Skeletal muscle satellite cell (primary cell): ENCODE measurements around the gene CDK6.

Experiments
- H3K27me3 ChIP-seq: 2 replicates; pipeline ENCODE4 v1.7.0; 2013; ENCODE audit warnings: low read length; ENCODE audit not compliant: control insufficient read depth, insufficient read depth
- H3K36me3 ChIP-seq: 2 replicates; pipeline ENCODE4 v1.7.0; 2013; ENCODE audit warnings: mild to moderate bottlenecking, control low read depth, low read length; ENCODE audit not compliant: insufficient read depth
- H3K4me1 ChIP-seq: 2 replicates; pipeline ENCODE4 v1.7.0; 2013; ENCODE audit warnings: low read length; ENCODE audit not compliant: control insufficient read depth, insufficient read depth
- H3K4me2 ChIP-seq: 2 replicates; pipeline ENCODE4 v1.7.0; 2013; ENCODE audit warnings: mild to moderate bottlenecking, low read length
- H3K4me3 ChIP-seq: 2 replicates; pipeline ENCODE4 v1.7.0; 2013; ENCODE audit warnings: low read length
- H3K9ac ChIP-seq: 2 replicates; pipeline ENCODE4 v1.7.0; 2013; ENCODE audit warnings: mild to moderate bottlenecking, low read depth, low read length, moderate library complexity
- H3K9me3 ChIP-seq: replicated peaks from 2 replicates; pipeline ENCODE4 v1.7.0; 2013; ENCODE audit warnings: mild to moderate bottlenecking, control low read depth, low read length

CDK6 gene

GRCh38 chr7:92843781-92844180, 7.4 kb upstream of the CDK6 start:
- no peaks in the 10 kb centered on the region for H3K9me3 ChIP-seq
- no peak overlapping the region for H3K4me3 ChIP-seq
- no peaks in the 10 kb centered on the region for H3K36me3 ChIP-seq
- H3K4me1 ChIP-seq, result peaks cover 9% of the 10 kb centered on the region
- H3K27me3 ChIP-seq, result no peaks in the 10 kb centered on the region
- no peak overlapping the region for H3K9ac ChIP-seq
- no peak overlapping the region for H3K4me2 ChIP-seq

DNA sequence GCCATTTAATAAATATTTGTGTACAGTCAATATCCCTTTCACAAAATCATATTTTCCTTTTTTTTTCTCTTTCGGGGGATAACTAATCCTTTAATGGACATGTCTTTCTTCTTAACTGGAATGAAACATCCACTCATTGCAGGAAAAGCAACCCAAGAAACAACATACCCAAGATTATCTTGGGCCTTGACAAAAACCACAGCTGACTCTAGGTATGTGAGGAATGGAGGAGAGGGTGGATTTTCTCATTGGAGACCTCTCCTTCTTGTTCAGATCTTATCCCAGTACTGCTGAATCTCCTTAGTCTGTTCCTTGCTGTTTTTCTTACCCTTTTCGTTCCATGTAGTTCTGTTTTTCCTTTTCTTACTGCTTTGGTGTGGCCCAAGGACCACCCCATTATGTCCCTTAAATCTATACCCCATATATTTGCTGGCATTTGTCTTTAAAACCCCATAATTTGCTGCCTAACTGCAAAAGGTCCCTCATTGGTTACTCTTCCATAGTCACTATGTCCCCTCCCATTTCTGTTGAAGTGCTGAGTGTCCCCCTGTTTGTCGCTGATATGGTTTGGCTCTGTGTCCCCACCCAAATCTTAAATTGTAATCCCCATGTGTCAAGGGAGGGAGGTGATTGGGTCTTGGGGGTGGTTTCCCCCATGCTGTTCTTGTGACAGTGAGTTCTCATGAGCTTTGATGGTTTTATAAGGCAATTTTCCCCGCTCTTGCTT, 6.8 kb upstream of the CDK6 start:
- Histone ChIP-seq H3K4me3 (no peak overlapping the region), H3K9ac (no peak overlapping the region), H3K9me3 (no peaks in the 10 kb centered on the region), H3K4me1 (peaks cover 9% of the 10 kb centered on the region), H3K36me3 (no peaks in the 10 kb centered on the region), H3K4me2 (no peak overlapping the region), H3K27me3 (no peaks in the 10 kb centered on the region)

GRCh38 chr7:92841192-92841591, 4.8 kb upstream of the CDK6 start:
- no peaks in the 10 kb centered on the region for H3K27me3 ChIP-seq
- H3K36me3 ChIP-seq, result no peaks in the 10 kb centered on the region
- peaks cover 12% of the 10 kb centered on the region for H3K4me1 ChIP-seq
- no peak overlapping the region for H3K4me2 ChIP-seq
- H3K4me3 ChIP-seq, result no peak overlapping the region
- H3K9ac ChIP-seq, result no peak overlapping the region
- no peaks in the 10 kb centered on the region for H3K9me3 ChIP-seq

- no peak overlapping the region for H3K4me3 ChIP-seq
- H3K9ac ChIP-seq, result no peak overlapping the region
- no peaks in the 10 kb centered on the region for H3K36me3 ChIP-seq
- H3K27me3 ChIP-seq, result no peaks in the 10 kb centered on the region
- peaks cover 12% of the 10 kb centered on the region for H3K4me1 ChIP-seq
- no peaks in the 10 kb centered on the region for H3K9me3 ChIP-seq
- H3K4me2 ChIP-seq, result no peak overlapping the region
These were observed 3.9 kb upstream of the CDK6 start for GRCh38 chr7:92840316-92840715.

DNA sequence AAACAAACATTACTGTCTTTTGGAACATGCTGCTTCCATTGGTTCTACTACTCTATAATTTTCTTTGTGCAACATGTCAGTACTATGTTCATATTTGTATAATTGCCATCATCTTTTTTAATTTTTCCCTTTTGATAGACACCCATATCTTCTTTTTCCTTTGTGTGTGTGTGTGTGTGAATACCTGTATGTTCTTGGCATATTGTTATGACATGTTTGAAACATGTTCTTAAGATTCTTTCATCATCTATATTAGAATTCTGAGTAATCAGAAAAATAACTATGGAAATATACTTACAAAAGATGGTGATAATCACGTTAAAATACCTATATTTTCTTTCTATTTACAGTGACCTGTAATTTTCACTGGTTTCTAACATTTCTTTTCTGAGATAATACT, 3.5 kb upstream of the CDK6 start:
- peaks cover 12% of the 10 kb centered on the region for H3K4me1 ChIP-seq
- no peak overlapping the region for H3K4me3 ChIP-seq
- H3K36me3 ChIP-seq, result no peaks in the 10 kb centered on the region
- H3K9me3 ChIP-seq, result no peaks in the 10 kb centered on the region
- no peak overlapping the region for H3K4me2 ChIP-seq
- no peak overlapping the region for H3K9ac ChIP-seq
- H3K27me3 ChIP-seq, result no peaks in the 10 kb centered on the region

DNA sequence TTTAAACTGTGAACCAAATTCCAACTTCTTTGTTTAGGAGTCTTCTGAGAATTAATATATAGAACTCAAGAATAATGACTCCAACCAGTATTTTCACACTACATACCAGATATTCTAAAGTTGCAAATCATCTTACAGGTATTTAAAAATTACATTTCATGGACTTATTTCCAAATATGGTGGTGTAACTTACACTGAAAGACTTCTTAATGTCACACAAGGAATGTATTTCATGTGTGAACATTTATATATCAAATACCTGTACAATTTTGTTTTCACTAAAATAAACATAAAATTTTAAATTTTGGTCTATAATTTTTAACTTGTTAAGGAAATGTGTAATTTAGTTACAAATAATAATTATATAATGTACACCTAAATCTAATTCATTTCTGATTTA, 2.6 kb upstream of the CDK6 start:
- Histone ChIP-seq H3K4me2 (no peak overlapping the region), H3K4me3 (no peak overlapping the region), H3K4me1 (peaks cover 12% of the 10 kb centered on the region), H3K36me3 (no peaks in the 10 kb centered on the region), H3K9me3 (no peaks in the 10 kb centered on the region), H3K9ac (no peak overlapping the region), H3K27me3 (no peaks in the 10 kb centered on the region)

DNA sequence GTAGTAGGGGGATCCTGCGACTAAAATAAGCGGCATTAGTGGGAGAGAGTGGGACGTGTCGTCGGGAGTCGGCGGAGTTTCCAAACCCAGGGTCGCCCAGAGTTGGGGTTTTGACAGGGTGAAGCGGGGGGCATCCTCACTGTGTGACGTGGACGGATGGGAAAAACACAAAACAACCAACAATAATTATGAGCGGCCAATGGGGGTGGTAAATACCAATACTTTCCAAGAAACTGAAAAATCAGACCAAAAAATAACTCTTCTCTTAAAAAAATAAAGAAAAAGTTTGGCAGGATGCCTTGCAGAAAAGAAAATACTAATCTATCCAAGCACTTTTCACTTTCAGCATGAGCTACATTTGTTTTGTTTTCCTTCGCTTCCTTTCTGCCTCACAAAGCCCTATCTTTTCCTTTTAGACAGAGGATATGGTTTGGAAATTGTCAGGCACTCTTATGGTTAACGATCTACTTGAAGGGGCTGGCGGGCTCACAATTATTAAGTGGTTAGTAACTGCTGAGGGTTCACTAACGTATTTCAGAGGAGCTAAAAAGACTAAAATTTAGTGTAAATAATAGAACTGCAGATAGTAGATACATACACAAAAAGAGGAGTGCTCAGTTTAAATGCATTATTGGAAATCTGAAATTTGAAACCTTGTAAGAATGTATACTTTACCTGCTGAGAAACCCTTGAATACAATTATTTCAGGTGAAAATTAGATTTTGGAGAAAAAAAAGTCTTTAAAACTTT, 802 bp upstream of the CDK6 start:
- Histone ChIP-seq H3K4me2 (peak overlapping the region; percentile 99), H3K4me3 (peak overlapping the region; percentile 94), H3K9ac (peak overlapping the region; percentile 98), H3K27me3 (no peaks in the 10 kb centered on the region), H3K4me1 (peaks cover 12% of the 10 kb centered on the region), H3K36me3 (peaks cover 10% of the 10 kb centered on the region), H3K9me3 (no peaks in the 10 kb centered on the region)

GRCh38 chr7:92835851-92836488, 403 bp downstream of the CDK6 start:
- H3K4me1 ChIP-seq, result peaks cover 13% of the 10 kb centered on the region

GRCh38 chr7:92835261-92835850, 1.0 kb downstream of the CDK6 start:
- peak overlapping the region; percentile 94 for H3K4me3 ChIP-seq
- H3K4me2 ChIP-seq, result peak overlapping the region; percentile 99
- peak overlapping the region; percentile 98 for H3K9ac ChIP-seq
- H3K36me3 ChIP-seq, result peaks cover 19% of the 10 kb centered on the region
- no peaks in the 10 kb centered on the region for H3K9me3 ChIP-seq
- peaks cover 18% of the 10 kb centered on the region for H3K4me1 ChIP-seq
- no peaks in the 10 kb centered on the region for H3K27me3 ChIP-seq

More at GRCh38 chr7:92835851-92836488, 403 bp downstream of the CDK6 start:
- Histone ChIP-seq H3K4me2 (peak overlapping the region; percentile 99), H3K9me3 (no peaks in the 10 kb centered on the region), H3K9ac (peak overlapping the region; percentile 98), H3K4me3 (peak overlapping the region; percentile 94), H3K36me3 (peaks cover 14% of the 10 kb centered on the region), H3K27me3 (no peaks in the 10 kb centered on the region)

- H3K9me3 ChIP-seq, result no peaks in the 10 kb centered on the region
- H3K4me3 ChIP-seq, result peak overlapping the region; percentile 94
- H3K9ac ChIP-seq, result peak overlapping the region; percentile 98
- peak overlapping the region; percentile 99 for H3K4me2 ChIP-seq
- H3K27me3 ChIP-seq, result no peaks in the 10 kb centered on the region
- H3K36me3 ChIP-seq, result peaks cover 21% of the 10 kb centered on the region
- peaks cover 25% of the 10 kb centered on the region for H3K4me1 ChIP-seq
These were observed 1.7 kb downstream of the CDK6 start for GRCh38 chr7:92834507-92835260.
